Measurements from ENCODE around the gene PDK1. TPM values are rescaled to one million over a fixed set of nuclear protein-coding genes. Genes with fewer than 3 reads are reported as not detected.
A peak's percentile ranks its signal among the peaks of the same experiment; 100 is the strongest.
"Not testable (repeated sequence)": the region's sequence is repeated elsewhere in the genome, so short reads cannot be mapped to it uniquely, and the experiment has no call there.

Gene PDK1
- total RNA-seq, 5 donors from 2014 or later (not counting 1 experiment from before 2014, with no cell fraction given) = 37.3 to 70.3 (median 48.6) TPM

GRCh38 chr2:172549131-172549530 lies 6.8 kb upstream of the PDK1 start:
- Mint-ChIP-seq H3K36me3 (peaks cover 22% of the 10 kb centered on the region), H3K9me3 (peaks cover 0 to under 1% (median 0%) of the 10 kb centered on the region in 3 donors), H3K4me3 (peak overlapping the region in 1 of 3 donors; percentile 57), H3K27me3 (no peaks in the 10 kb centered on the region), H3K4me1 (peaks cover 31 to 37% (median 36%) of the 10 kb centered on the region in 3 donors), H3K27ac (no peak overlapping the region)
- POLR2A ChIA-PET = no interaction called here
- peaks cover 3 to 16% of the 10 kb centered on the region in 2 experiments for H3K4me1 ChIP-seq (ENCODE audit: control insufficient read depth in 1 of 2, extremely low read depth in 1 of 2, insufficient read depth in 2 of 2, low read length in 2 of 2)
- whole genome bisulfite sequencing (ENCODE audit: insufficient coverage) = 100% methylated on average over 1 of the region's 1 CpG
- DNase-seq (no peak), ATAC-seq (replicated peaks in 1 of 4) (no peak)
- H3K27ac ChIP-seq (ENCODE audit: low read length) = no peak overlapping the region
- no peaks in the 10 kb centered on the region for H3K27me3 ChIP-seq (replicated peaks in 1 of 2; ENCODE audit: control insufficient read depth in 2 of 2, extremely low read depth in 1 of 2, insufficient read depth in 2 of 2, low read length in 1 of 2)
- CTCF ChIA-PET = interaction anchor here in 1 of 2 donors (0.6 kb wide), 1 partner anchor 1706 kb away, joined by 3 read pairs; no protein-coding TSS in a partner anchor
- H3K9me3 ChIP-seq = no peaks in the 10 kb centered on the region
- H3K4me3 ChIP-seq (ENCODE audit: control insufficient read depth in 1 of 2, extremely low read depth in 1 of 2, low read length in 1 of 2) = no peak overlapping the region
- H3K36me3 ChIP-seq (ENCODE audit: control insufficient read depth in 2 of 2, extremely low read depth in 1 of 2, insufficient read depth in 1 of 2, low read length in 1 of 2) = peaks cover 0 to 2% of the 10 kb centered on the region in 2 donors

GRCh38 chr2:172549802-172550201 lies 6.1 kb upstream of the PDK1 start:
- H3K27me3 Mint-ChIP-seq; H3K4me3 ChIP-seq (ENCODE audit: control insufficient read depth in 1 of 2, extremely low read depth in 1 of 2, low read length in 1 of 2); H3K27ac ChIP-seq (ENCODE audit: low read length); H3K27me3 ChIP-seq (replicated peaks in 1 of 2; ENCODE audit: control insufficient read depth in 2 of 2, extremely low read depth in 1 of 2, insufficient read depth in 2 of 2, low read length in 1 of 2); H3K9me3 Mint-ChIP-seq; CTCF ChIA-PET; H3K27ac Mint-ChIP-seq; H3K36me3 ChIP-seq (ENCODE audit: control insufficient read depth in 2 of 2, extremely low read depth in 1 of 2, insufficient read depth in 1 of 2, low read length in 1 of 2); POLR2A ChIA-PET; H3K9me3 ChIP-seq: not testable (repeated sequence)
- Mint-ChIP-seq H3K4me1 (peaks cover 36 to 42% (median 40%) of the 10 kb centered on the region in 3 donors), H3K4me3 (peak overlapping the region in 1 of 3 donors; percentile 57), H3K36me3 (peaks cover 18% of the 10 kb centered on the region)
- no CpG with 5 or more reads among the region's 1 CpG for WGBS (ENCODE audit: insufficient coverage)
- H3K4me1 ChIP-seq (ENCODE audit: control insufficient read depth in 1 of 2, extremely low read depth in 1 of 2, insufficient read depth in 2 of 2, low read length in 2 of 2) = peaks cover 10 to 22% of the 10 kb centered on the region in 2 experiments
- ATAC-seq (replicated peaks in 1 of 4) (peak in 2 of 4 experiments; percentile 48 to 65), DNase-seq (peak in 1 of 35 experiments; percentile 48)

GRCh38 chr2:172550419-172550818 lies 5.5 kb upstream of the PDK1 start:
- Histone ChIP-seq H3K36me3 (ENCODE audit: control insufficient read depth in 2 of 2, extremely low read depth in 1 of 2, insufficient read depth in 1 of 2, low read length in 1 of 2) (peaks cover 0 to 2% of the 10 kb centered on the region in 2 donors), H3K9me3 (no peaks in the 10 kb centered on the region), H3K4me1 (ENCODE audit: control insufficient read depth in 1 of 2, extremely low read depth in 1 of 2, insufficient read depth in 2 of 2, low read length in 2 of 2) (peaks cover 16 to 28% of the 10 kb centered on the region in 2 experiments), H3K27me3 (replicated peaks in 1 of 2; ENCODE audit: control insufficient read depth in 2 of 2, extremely low read depth in 1 of 2, insufficient read depth in 2 of 2, low read length in 1 of 2) (no peaks in the 10 kb centered on the region), H3K27ac (ENCODE audit: low read length) (no peak overlapping the region), H3K4me3 (ENCODE audit: control insufficient read depth in 1 of 2, extremely low read depth in 1 of 2, low read length in 1 of 2) (no peak overlapping the region)
- no peak for DNase-seq
- ATAC-seq (replicated peaks in 1 of 4) = no peak
- no peaks in the 10 kb centered on the region for H3K9me3 Mint-ChIP-seq
- H3K4me3 Mint-ChIP-seq = peak overlapping the region in 1 of 3 donors; percentile 57
- no peak overlapping the region for H3K27ac Mint-ChIP-seq
- peaks cover 41 to 49% (median 45%) of the 10 kb centered on the region in 3 donors for H3K4me1 Mint-ChIP-seq
- ChIA-PET CTCF (no interaction called here), POLR2A (no interaction called here)
- no peaks in the 10 kb centered on the region for H3K27me3 Mint-ChIP-seq
- peaks cover 15% of the 10 kb centered on the region for H3K36me3 Mint-ChIP-seq

GRCh38 chr2:172551271-172551670 lies 4.6 kb upstream of the PDK1 start:
- H3K36me3 ChIP-seq (ENCODE audit: control insufficient read depth in 2 of 2, extremely low read depth in 1 of 2, insufficient read depth in 1 of 2, low read length in 1 of 2) = peaks cover 0 to 2% of the 10 kb centered on the region in 2 donors
- Mint-ChIP-seq H3K4me3 (peak overlapping the region in 1 of 3 donors; percentile 37), H3K27me3 (no peaks in the 10 kb centered on the region), H3K27ac (no peak overlapping the region), H3K36me3 (peaks cover 15% of the 10 kb centered on the region), H3K9me3 (no peaks in the 10 kb centered on the region), H3K4me1 (peaks cover 42 to 49% (median 46%) of the 10 kb centered on the region in 3 donors)
- POLR2A ChIA-PET = no interaction called here
- CTCF ChIA-PET = no interaction called here
- DNase-seq (no peak), ATAC-seq (replicated peaks in 1 of 4) (no peak)
- no peak overlapping the region for H3K27ac ChIP-seq (ENCODE audit: low read length)
- H3K4me3 ChIP-seq (ENCODE audit: control insufficient read depth in 1 of 2, extremely low read depth in 1 of 2, low read length in 1 of 2) = no peak overlapping the region
- no peaks in the 10 kb centered on the region for H3K9me3 ChIP-seq
- no peaks in the 10 kb centered on the region for H3K27me3 ChIP-seq (replicated peaks in 1 of 2; ENCODE audit: control insufficient read depth in 2 of 2, extremely low read depth in 1 of 2, insufficient read depth in 2 of 2, low read length in 1 of 2)
- H3K4me1 ChIP-seq (ENCODE audit: control insufficient read depth in 1 of 2, extremely low read depth in 1 of 2, insufficient read depth in 2 of 2, low read length in 2 of 2) = peaks cover 18 to 28% of the 10 kb centered on the region in 2 experiments

- ATAC-seq (replicated peaks in 1 of 4) (no peak), DNase-seq (no peak)
- no peaks in the 10 kb centered on the region for H3K27me3 Mint-ChIP-seq
- 88% methylated on average over 3 of the region's 4 CpGs for WGBS (ENCODE audit: insufficient coverage)
- Histone ChIP-seq H3K27ac (ENCODE audit: low read length) (no peak overlapping the region), H3K27me3 (replicated peaks in 1 of 2; ENCODE audit: control insufficient read depth in 2 of 2, extremely low read depth in 1 of 2, insufficient read depth in 2 of 2, low read length in 1 of 2) (no peaks in the 10 kb centered on the region), H3K36me3 (ENCODE audit: control insufficient read depth in 2 of 2, extremely low read depth in 1 of 2, insufficient read depth in 1 of 2, low read length in 1 of 2) (peaks cover 0 to under 1% of the 10 kb centered on the region in 2 donors), H3K9me3 (no peaks in the 10 kb centered on the region), H3K4me3 (ENCODE audit: control insufficient read depth in 1 of 2, extremely low read depth in 1 of 2, low read length in 1 of 2) (no peak overlapping the region), H3K4me1 (ENCODE audit: control insufficient read depth in 1 of 2, extremely low read depth in 1 of 2, insufficient read depth in 2 of 2, low read length in 2 of 2) (peaks cover 23 to 29% of the 10 kb centered on the region in 2 experiments)
- peaks cover 51 to 59% (median 59%) of the 10 kb centered on the region in 3 donors for H3K4me1 Mint-ChIP-seq
- ChIA-PET POLR2A (interaction anchor here in 1 of 2 donors (0.6 kb wide), 1 partner anchor 16 kb away, joined by 3 read pairs; no protein-coding TSS in a partner anchor), CTCF (interaction anchor here in 1 of 2 donors (0.9 kb wide), 1 partner anchor 787 kb away, joined by 4 read pairs; no protein-coding TSS in a partner anchor)
- peaks cover 9% of the 10 kb centered on the region for H3K36me3 Mint-ChIP-seq
- no peaks in the 10 kb centered on the region for H3K9me3 Mint-ChIP-seq
- H3K4me3 Mint-ChIP-seq = no peak overlapping the region
- H3K27ac Mint-ChIP-seq = no peak overlapping the region
Measured at GRCh38 chr2:172552547-172553291, 3.2 kb upstream of the PDK1 start.

- no peaks in the 10 kb centered on the region for H3K9me3 Mint-ChIP-seq
- peak overlapping the region; percentile 40 to 58 for H3K27ac Mint-ChIP-seq
- no peaks in the 10 kb centered on the region for H3K27me3 ChIP-seq (replicated peaks in 1 of 2; ENCODE audit: control insufficient read depth in 2 of 2, extremely low read depth in 1 of 2, insufficient read depth in 2 of 2, low read length in 1 of 2)
- WGBS (ENCODE audit: insufficient coverage) = 96% methylated on average over 6 of the region's 18 CpGs
- DNase-seq = peak in 2 of 35 experiments; percentile 16 to 21
- ChIA-PET POLR2A (interaction anchor here in 1 of 2 donors (0.6 to 0.7 kb wide), 2 partner anchors 28 to 125 kb away, joined by 3 to 18 read pairs; no protein-coding TSS in a partner anchor), CTCF (interaction anchor here (0.5 to 1.0 kb wide), 3 partner anchors 53 to 1787 kb away, joined by 3 read pairs; no protein-coding TSS in a partner anchor)
- H3K4me3 Mint-ChIP-seq = peak overlapping the region; percentile 88 to 95 (median 92)
- peaks cover 56 to 68% (median 65%) of the 10 kb centered on the region in 3 donors for H3K4me1 Mint-ChIP-seq
- no peak for ATAC-seq (replicated peaks in 1 of 4)
- H3K36me3 ChIP-seq (ENCODE audit: control insufficient read depth in 2 of 2, extremely low read depth in 1 of 2, insufficient read depth in 1 of 2, low read length in 1 of 2) = no peaks in the 10 kb centered on the region
- peak overlapping the region; percentile 15 to 81 for H3K4me3 ChIP-seq (ENCODE audit: control insufficient read depth in 1 of 2, extremely low read depth in 1 of 2, low read length in 1 of 2)
- H3K27ac ChIP-seq (ENCODE audit: low read length) = no peak overlapping the region
- H3K27me3 Mint-ChIP-seq = no peaks in the 10 kb centered on the region
- peaks cover 26 to 35% of the 10 kb centered on the region in 2 experiments for H3K4me1 ChIP-seq (ENCODE audit: control insufficient read depth in 1 of 2, extremely low read depth in 1 of 2, insufficient read depth in 2 of 2, low read length in 2 of 2)
- H3K36me3 Mint-ChIP-seq = peaks cover 7% of the 10 kb centered on the region
- H3K9me3 ChIP-seq = no peaks in the 10 kb centered on the region
Measured at GRCh38 chr2:172554352-172555271, 1.3 kb upstream of the PDK1 start.

Data from T-cell (primary cell).